GM18519 (cell line): ENCODE measurements around the gene COL4A2.
"Not testable (repeated sequence)": the region's sequence is repeated elsewhere in the genome, so short reads cannot be mapped to it uniquely, and the experiment has no call there.

ENCODE experiments used
- ATAC-seq: cut with Tn5 transposase; IDR thresholded peaks from one replicate; pipeline ENCODE4 v1.9.1; 2021; ENCODE audit warnings: mild to moderate bottlenecking, moderate library complexity; ENCODE audit not compliant: unreplicated experiment, low FRiP score

The COL4A2 gene

GRCh38 chr13:110480161-110480560, 173.1 kb downstream of the COL4A2 start:
- ATAC-seq, result no peak

GRCh38 chr13:110483386-110483968, 176.4 kb downstream of the COL4A2 start:
- ATAC-seq, result no peak

DNA sequence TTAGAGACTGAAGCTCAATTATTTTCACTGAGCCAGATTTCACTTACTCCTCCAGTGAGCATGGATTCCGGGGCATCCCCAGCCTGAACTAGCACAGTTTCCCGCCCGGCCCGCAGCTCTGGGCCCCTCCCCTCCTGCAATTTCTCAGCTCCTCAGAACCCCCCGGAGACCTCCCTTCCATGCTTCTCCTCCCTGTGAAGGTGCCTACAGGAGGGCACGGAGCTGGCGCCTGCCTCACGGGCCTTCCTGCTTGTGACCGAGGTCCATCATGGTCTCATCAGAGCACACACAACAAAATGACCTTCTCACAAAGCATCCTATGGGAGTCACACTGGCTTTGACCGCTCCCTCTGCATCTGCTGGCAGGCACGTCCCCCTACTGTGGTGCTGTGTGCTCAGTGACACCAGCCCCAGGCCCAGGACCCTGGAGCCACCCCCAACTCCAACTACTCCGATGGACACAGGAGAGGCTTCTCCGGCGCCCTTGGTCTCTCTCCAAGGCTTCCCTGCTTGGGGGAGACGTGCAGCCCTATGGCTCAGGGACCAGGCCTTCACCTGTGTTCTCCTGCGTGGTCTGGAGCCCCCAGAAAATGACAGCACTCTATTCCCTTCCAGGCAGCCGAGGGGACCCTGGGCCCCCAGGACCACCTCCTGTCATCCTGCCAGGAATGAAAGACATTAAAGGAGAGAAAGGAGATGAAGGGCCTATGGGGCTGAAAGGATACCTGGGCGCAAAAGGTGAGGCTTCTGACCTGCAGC, 177.4 kb downstream of the COL4A2 start:
- ATAC-seq, result no peak

DNA sequence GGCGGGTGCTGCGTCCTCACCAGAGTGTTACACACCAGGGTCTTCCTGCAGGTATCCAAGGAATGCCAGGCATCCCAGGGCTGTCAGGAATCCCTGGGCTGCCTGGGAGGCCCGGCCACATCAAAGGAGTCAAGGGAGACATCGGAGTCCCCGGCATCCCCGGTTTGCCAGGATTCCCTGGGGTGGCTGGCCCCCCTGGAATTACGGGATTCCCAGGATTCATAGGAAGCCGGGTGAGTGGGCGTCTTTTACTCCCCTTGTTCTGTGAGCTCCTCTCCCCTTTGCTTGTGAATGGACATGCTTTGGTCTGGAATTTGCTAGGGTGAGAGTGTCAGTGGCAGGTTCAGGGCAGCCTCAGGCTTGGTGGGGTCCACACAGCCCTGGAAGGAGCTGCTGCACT, 178.5 kb downstream of the COL4A2 start:
- ATAC-seq, result no peak

DNA sequence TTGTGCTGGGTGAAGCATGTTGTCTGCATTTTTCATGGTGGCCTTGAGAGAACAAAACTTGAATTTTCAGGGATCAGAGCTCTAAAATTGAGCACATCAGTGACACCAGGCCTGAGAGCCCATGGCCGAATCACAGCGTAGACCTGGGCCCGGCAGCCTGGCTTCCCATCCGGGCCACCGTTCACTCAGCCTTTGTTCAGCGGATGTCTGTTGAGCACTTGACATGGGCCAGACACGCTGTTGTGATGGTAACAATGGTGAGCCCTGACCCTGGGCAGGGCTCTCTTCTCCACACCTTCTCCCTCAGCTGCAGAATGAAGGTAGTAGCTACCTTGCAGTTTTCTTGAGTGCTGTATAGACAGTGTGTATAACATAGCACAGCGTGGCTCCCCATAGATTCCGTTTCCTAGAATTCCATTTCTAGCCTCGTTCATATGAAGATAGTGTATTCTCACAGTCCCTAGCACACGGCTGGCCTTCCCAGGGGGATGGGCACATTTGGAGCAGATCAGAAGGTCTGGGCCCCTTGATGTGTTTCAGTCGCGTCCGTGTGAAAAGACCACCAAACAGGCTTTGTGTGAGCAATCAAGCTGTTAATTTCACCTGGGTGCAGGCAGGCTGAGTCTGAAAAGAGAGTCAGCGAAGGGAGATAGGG, 179.1 kb downstream of the COL4A2 start:
- no peak for ATAC-seq

DNA sequence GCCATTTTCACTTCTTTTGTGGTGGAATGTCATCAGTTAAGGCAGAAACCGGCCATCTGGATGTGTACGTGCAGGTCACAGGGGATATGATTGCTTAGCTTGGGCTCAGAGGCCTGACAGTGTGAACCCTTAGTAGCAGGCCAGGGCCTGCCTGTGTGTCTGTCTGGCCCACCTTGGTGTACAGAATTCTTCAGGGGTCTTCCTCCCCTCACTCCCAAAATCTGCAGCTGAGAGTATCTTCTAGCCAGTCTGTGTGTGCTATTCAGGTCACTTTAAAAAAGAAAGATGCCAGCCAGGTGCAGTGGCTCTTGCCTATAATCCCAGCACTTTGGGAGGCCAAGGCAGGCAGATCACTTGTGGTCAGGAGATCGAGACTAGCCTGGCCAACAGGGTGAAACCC, 179.8 kb downstream of the COL4A2 start:
- ATAC-seq, result not testable (repeated sequence)

GRCh38 chr13:110490009-110490770, 183.1 kb downstream of the COL4A2 start:
- no peak for ATAC-seq

DNA sequence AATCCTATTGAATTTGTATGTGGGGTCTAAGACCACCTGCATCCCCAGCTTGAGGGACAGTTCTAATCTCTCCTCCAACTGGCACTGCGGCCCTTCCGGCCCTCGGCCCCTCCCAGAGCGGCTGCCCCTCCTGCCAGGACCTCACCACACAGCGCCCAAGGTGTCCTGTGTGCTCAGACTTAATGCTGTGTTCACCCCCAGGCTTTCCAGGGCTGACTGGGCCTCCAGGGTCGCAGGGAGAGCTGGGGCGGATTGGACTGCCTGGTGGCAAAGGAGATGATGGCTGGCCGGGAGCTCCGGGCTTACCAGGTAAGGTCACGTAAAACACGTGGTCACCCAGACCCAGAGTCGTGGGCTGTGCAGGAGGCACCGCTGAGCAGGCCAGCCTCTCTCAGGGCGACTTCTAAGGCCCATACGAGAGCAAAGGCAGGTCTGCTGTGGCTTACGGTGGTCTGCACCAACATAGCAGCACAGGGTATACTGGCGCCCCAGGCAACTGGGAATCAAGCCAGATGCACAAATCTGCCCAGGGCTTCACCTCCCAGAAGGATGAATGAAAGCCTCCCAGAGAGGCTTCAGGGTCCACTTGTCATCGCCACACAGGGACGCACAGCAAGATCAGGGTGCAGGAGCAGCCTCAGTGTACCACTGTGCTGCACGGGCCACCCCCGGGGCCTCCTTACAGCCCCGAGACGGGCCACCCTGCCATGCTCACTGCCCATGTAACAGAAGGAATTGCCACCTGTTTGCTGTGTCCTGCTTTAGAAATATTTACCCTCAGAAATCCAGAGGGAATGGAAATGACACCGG, 185.0 kb downstream of the COL4A2 start:
- no peak for ATAC-seq

- no peak for ATAC-seq
Observed at GRCh38 chr13:110492679-110493593, 185.9 kb downstream of the COL4A2 start.

DNA sequence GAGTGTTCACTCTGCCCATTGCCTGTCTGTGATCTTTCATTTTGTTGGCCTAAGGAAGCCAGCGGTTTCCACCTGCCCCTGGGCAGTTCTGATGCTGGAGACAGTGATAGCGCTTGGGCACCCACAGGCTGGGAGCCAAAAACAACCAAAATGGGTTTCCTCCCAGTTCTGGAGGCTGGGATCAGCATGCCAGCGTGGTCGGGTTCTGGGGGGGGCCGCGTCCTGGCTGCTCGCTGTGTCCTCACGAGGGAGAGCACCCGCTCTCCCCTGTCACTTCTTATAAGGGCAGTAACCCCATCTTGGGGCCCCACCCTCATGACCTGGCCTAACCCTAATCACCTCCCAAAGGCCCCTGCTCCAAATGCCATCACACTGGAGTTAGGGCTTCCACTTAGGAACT, 186.5 kb downstream of the COL4A2 start:
- no peak for ATAC-seq

- ATAC-seq, result no peak
Observed at GRCh38 chr13:110495376-110495775, 188.3 kb downstream of the COL4A2 start.

DNA sequence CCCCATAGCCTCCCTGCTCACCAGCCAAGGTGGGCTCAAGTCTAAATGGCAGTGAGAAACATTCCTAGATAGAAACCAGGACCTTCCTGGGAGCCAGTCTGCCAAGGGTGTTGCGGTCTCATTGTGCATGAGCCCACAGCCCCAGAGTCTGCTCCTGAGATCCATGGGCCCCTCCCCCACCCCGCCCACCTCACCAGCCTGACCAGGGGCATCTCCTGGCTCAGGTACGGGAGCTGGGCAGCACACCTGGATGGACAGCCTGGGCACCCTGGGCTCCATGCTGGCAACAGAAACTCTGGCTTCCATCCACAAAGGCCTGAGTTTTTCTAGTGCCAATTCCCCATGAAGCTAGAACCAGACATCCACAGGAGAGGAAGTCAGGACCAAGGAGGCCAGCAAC, 188.8 kb downstream of the COL4A2 start:
- no peak for ATAC-seq

DNA sequence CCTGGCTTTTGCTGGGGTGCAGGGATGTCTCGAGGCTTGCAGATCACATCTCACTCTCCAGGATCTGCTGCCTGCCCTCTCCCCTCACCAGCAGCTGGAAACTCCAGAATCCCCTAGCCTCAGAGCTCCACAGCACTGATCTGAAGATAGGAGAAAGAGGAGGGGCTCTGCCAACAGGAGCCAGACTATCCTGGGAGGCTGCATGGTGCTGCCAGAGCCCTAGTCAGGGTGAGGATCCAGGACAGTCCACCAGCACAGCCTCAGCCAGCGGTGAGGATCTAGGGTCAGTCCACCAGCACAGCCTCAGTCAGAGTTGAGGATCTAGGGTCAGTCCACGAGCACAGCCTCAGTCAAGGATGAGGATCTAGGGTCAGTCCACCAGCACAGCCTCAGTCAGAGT, 189.2 kb downstream of the COL4A2 start:
- no peak for ATAC-seq

DNA sequence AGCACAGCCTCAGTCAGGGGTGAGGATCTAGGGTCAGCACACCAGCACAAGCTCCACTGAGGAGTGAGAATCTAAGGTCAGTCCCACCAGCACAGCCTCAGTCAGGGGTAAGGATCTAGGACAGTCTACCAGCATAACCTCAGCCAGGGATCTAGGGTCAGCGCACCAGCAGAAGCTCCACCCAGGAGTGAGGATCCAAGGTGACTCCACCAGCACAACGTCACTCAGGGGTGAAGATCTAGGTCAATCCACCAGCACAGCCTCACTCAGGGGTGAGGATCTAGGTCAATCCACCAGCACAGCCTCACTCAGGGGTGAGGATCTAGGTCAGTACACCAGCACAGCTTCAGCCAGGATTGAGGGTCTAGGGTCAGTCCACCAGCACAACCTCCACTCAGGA, 189.9 kb downstream of the COL4A2 start:
- no peak for ATAC-seq

DNA sequence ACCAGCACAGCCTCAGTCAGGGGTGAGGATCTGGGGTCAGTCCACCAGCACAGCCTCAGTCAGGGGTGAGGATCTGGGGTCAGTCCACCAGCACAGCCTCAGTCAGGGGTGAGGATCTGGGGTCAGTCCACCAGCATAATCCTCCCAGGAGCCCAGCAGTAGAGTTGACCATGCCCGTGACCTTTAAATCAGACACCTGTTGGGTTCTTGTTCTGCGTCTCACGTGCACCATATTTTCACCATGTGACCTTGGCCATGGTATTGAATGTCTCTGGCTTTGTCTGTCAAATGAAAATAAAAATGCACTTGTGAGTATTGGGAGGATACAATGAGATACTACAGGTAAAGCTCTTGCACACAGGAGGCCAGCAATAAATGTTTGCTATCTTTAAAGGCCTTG, 190.8 kb downstream of the COL4A2 start:
- ATAC-seq, result not testable (repeated sequence)

- ATAC-seq, result no peak
Observed at GRCh38 chr13:110498327-110498726, 191.2 kb downstream of the COL4A2 start.

DNA sequence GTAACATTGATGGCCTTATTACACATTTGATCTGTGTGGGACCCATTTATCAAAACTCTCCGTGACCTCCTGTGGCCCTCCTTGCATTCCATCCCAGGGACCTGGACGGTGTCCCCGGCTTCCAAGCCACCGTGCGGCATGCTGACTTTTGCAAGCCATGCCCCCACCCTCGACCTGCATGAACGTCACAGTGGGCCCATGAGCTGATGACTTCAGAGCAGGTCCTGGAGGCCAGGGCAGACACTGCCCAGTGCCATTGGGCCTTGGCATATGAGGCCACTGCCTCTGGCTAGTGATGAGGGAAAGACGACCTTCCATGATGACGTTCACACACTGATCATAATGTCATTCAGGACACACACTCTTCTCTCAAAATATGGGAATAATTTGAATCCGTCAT, 191.7 kb downstream of the COL4A2 start:
- ATAC-seq, result no peak

DNA sequence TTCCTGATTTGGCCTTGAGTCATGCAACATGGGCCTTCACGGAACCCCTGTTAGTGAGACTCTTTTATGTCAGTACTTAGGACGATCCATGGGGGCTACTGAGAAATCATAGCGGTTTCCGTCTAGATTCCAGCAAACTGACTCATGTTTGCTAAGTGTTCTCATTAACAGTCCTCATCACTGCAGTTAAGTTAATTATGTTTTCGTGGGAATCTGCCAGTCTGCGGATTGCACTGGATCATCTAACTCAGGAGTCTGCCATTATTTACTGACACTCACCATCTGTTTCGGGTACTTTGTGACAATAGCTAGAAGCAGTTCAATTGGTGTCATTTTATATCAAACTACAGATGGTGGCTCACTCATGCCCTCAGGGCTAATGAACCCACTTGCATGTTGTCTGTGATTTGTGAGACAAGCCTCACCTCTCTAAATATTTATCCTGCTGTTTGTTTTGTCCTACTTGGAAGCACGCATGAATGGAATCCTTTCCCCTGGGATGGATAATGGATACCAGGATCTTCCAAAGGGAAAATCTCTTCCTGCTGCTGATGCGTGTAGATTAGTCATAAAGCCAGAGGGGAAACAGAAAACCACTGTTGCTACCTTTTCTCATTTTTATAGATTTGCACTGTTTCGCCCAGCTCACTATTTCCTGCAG, 192.7 kb downstream of the COL4A2 start:
- ATAC-seq, result no peak

- ATAC-seq, result no peak
Observed at GRCh38 chr13:110500341-110500740, 193.3 kb downstream of the COL4A2 start.
